Activated naive CD8-positive, alpha-beta T cell treated with anti-CD3 and anti-CD28 coated beads, Interleukin-2, amount 10 ng/mL, durations not matched to agents 7 days and 5 days (primary cell): ENCODE measurements around the gene ERG. TPM values are rescaled to one million over a fixed set of nuclear protein-coding genes. Genes with fewer than 3 reads are reported as not detected.

Experiments used
- ATAC-seq: fragments of 150-1000 bp; cut with Tn5 transposase; one replicate; pipeline ENCODE4 v1.10.0; 2021; ENCODE audit warnings: low read depth, moderate library complexity
- POLR2A ChIA-PET: fragments of 350-600 bp; sonication (Branson Sonifier 250); formaldehyde crosslinking; loops from one replicate; lab custom pipeline; 2021; ENCODE audit warnings: antibody characterized with exemption; lab: Charles Lee
- DNase-seq: peaks from one replicate; pipeline ENCODE4 v3.0.0; 2021
- H3K27ac Mint-ChIP-seq: one replicate; pipeline ENCODE4 v1.8.0; 2022; ENCODE audit warnings: mild to moderate bottlenecking, mixed read lengths
- H3K27me3 Mint-ChIP-seq: one replicate; pipeline ENCODE4 v1.8.0; 2022; ENCODE audit warnings: mild to moderate bottlenecking, moderate library complexity, mixed read lengths
- H3K36me3 Mint-ChIP-seq: one replicate; pipeline ENCODE4 v1.8.0; 2021; ENCODE audit warnings: mild to moderate bottlenecking, mixed read lengths
- H3K4me1 Mint-ChIP-seq: one replicate; pipeline ENCODE4 v1.8.0; 2021; ENCODE audit warnings: mixed read lengths
- H3K4me3 Mint-ChIP-seq: one replicate; pipeline ENCODE4 v1.8.0; 2022; ENCODE audit warnings: mild to moderate bottlenecking, moderate library complexity, mixed read lengths
- H3K9me3 Mint-ChIP-seq: one replicate; pipeline ENCODE4 v1.8.0; 2021; ENCODE audit warnings: mixed read lengths
- total RNA-seq, 2 experiments: library from RNA; stranded (reverse); gene quantifications; one replicate each; pipeline ENCODE4 v1.2.3, GENCODE V29; 2021

The ERG gene, protein sequence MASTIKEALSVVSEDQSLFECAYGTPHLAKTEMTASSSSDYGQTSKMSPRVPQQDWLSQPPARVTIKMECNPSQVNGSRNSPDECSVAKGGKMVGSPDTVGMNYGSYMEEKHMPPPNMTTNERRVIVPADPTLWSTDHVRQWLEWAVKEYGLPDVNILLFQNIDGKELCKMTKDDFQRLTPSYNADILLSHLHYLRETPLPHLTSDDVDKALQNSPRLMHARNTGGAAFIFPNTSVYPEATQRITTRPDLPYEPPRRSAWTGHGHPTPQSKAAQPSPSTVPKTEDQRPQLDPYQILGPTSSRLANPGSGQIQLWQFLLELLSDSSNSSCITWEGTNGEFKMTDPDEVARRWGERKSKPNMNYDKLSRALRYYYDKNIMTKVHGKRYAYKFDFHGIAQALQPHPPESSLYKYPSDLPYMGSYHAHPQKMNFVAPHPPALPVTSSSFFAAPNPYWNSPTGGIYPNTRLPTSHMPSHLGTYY
- total RNA-seq = not detected

DNA sequence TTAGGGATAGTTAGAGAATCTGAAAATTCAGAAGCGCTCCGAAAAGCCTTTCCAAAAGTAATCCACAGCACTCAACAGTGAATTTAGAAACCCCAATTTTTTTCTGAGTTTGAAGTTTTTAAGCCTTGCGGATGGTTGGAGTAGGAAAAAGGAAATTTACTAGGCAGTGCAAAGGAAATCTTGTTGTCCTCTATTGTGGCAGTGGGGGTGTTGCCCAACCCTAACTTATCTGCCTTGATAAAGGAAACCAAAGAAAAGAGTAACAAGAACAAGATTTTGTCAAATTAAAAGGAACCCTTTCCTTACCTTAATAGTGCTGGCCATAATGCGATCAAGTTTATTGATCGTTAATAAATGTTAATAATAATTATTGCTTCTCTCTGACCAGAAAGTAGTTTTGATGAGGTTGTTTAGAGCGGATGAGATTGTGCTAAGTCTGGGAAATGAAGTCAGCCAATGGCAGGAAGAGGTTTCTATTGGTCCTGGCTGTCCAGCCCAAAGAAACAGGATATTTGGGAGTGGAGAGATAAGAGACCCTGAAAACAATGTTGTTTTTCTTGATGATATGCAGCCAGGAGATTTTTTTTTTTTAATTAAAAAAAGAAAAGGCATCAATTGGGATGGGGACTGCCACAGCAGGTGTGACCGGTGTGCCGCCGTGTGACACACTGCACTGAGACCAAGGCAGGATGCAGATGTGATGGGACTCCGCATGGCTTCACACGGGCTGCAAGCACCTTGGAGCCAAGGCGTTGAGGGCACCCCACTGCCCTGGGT lies at the start of gene ERG:
Gene ERG (minus strand): TSS at position 421 of the 777 bp plus-strand sequence. CDS start 97 bp downstream, at position 324.
- DNase-seq = no peak
- no peak for ATAC-seq
- Mint-ChIP-seq H3K36me3 (peaks cover 2% of the 10 kb centered on the region), H3K4me3 (no peak within 1 kb of the TSS), H3K9me3 (no peaks in the 10 kb centered on the region), H3K4me1 (no peaks in the 10 kb centered on the region), H3K27ac (no peak within 1 kb of the TSS), H3K27me3 (peaks cover 75% of the 10 kb centered on the region)
- POLR2A ChIA-PET = no interaction called here

DNA sequence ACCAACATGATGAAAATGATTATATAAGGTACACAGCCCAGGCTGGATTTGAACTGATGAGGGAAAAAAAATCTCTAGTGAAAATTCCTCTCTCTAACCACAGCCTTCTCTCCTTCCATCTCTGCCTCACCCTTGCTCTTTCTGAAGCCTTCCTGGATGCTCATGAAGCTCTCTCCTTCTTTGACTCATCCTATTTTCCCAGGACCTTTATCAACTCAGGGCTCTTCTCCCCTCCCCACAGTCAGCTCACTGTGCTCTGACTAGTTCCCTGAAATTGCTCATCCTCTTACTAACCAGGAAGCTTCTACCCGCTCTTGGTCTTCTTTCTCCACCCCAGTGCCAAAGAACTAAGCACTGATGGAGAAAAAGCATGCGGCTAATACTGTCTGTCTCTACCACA lies 46.4 kb upstream of the ERG start:
- POLR2A ChIA-PET = no interaction called here

DNA sequence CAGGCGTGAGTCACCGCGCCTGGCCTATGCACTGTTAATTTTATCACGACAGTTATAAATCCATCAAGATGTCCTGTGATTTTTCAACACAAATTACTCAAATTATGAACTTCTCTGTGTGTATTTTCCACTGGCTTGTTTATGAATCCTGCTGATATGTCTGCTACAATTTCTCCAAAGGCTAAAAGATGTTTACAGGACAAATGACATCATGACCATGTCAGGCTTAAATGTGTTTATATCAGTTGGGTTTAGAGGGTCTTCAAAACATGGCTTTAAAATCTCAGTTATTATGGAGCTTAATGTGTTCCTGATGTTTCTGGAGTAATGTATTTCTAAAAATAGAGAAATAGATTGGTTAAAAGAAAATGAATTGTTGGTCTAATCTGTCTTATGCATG lies 44.0 kb upstream of the ERG start:
- no peaks in the 10 kb centered on the region for H3K36me3 Mint-ChIP-seq
- H3K4me1 Mint-ChIP-seq = no peaks in the 10 kb centered on the region
- ATAC-seq (no peak), DNase-seq (no peak)
- H3K4me3 Mint-ChIP-seq = no peak overlapping the region
- no peaks in the 10 kb centered on the region for H3K9me3 Mint-ChIP-seq
- H3K27me3 Mint-ChIP-seq = no peaks in the 10 kb centered on the region
- POLR2A ChIA-PET = no interaction called here
- no peak overlapping the region for H3K27ac Mint-ChIP-seq

More for the DNA sequence above, 46.4 kb upstream of the ERG start:
- Mint-ChIP-seq H3K27me3 (no peaks in the 10 kb centered on the region), H3K36me3 (no peaks in the 10 kb centered on the region), H3K4me3 (no peak overlapping the region), H3K4me1 (no peaks in the 10 kb centered on the region), H3K9me3 (no peaks in the 10 kb centered on the region), H3K27ac (no peak overlapping the region)
- ATAC-seq (no peak), DNase-seq (no peak)

DNA sequence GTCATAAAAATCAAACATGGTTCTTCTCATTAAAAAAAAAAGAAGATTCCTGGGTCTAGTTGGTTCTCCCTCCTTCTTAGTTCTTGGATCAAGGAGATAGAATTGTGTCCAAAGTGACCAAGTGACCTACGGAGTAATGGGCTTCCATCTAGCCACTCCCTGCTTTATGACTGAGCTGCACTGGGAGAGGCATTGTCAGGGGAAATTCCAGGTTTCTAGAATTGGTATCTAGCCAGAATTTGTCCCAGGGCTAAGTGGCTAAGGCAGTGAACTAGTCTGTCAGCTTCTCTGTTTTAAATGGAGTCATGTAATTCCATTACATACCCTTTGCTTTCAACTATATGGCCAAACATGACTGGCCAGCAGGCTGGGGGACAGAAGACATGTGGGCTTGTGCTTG lies 40.1 kb upstream of the ERG start:
- no peak overlapping the region for H3K4me3 Mint-ChIP-seq
- no peak for ATAC-seq
- POLR2A ChIA-PET = no interaction called here
- peaks cover 8% of the 10 kb centered on the region for H3K27me3 Mint-ChIP-seq
- no peak for DNase-seq
- H3K9me3 Mint-ChIP-seq = no peaks in the 10 kb centered on the region
- H3K36me3 Mint-ChIP-seq = no peaks in the 10 kb centered on the region
- H3K27ac Mint-ChIP-seq = no peak overlapping the region
- H3K4me1 Mint-ChIP-seq = no peaks in the 10 kb centered on the region

DNA sequence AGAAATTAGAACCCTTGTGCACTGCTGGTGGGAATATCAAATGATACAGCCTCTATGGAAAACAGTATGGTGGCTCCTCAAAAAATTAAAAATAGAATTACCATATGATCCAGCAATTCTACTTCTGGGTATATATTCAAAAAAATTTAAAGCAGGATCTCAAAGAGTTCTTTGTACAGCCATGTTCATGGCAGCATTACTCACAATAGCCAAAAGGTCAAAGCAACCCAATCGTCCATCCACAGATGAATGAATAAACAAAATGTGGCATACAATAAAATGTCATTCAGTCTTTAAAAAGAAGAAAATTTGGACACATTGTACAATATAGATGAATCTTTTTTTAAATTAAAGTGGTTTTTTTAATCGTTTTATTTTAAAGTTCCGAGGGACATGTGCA lies 36.3 kb upstream of the ERG start:
- Mint-ChIP-seq H3K27me3 (peaks cover 8% of the 10 kb centered on the region), H3K9me3 (no peaks in the 10 kb centered on the region), H3K27ac (no peak overlapping the region), H3K4me1 (no peaks in the 10 kb centered on the region), H3K4me3 (no peak overlapping the region), H3K36me3 (no peaks in the 10 kb centered on the region)
- ATAC-seq (no peak), DNase-seq (no peak)
- POLR2A ChIA-PET = no interaction called here

DNA sequence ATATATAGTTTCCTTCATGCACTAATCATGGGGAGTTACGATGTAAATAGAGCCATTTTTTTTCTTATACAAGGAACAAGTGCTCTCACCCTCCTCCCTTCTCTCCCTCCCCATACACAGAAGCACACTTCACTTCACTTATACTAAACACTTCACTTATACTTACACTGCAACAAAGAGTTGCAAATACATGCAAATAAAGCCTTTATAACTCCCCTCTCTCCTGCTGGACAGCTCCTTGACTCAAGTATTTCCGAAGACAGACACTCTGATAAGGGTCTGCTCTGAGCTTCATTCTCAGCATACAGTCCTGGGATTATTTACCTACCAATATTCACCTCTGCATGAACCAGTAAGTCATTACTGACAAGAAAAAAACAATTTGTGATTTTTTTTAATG lies 35.6 kb upstream of the ERG start:
- ATAC-seq = no peak
- Mint-ChIP-seq H3K9me3 (no peaks in the 10 kb centered on the region), H3K4me3 (no peak overlapping the region), H3K36me3 (no peaks in the 10 kb centered on the region), H3K4me1 (no peaks in the 10 kb centered on the region), H3K27me3 (peaks cover 8% of the 10 kb centered on the region), H3K27ac (no peak overlapping the region)
- POLR2A ChIA-PET = no interaction called here
- no peak for DNase-seq

DNA sequence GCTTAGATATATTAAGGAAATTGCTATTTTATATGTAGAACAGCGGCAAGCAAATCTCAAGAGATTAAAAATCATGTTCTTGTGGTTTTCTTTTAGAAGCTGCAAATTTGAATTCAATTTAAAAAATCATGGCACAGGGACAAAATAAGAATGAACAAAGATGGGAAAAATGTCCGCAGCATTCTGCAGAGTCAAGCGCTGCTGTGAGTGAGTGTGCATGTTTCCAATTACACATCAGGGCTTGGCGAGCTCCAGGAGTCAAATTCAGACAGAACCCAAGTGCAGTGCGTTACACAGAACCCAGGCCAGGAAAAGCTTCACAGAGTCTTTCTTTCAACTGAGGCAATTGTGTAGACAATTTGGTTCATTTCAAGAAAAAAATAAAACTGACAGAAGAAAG lies 33.3 kb upstream of the ERG start:
- no peaks in the 10 kb centered on the region for H3K9me3 Mint-ChIP-seq
- no peak overlapping the region for H3K27ac Mint-ChIP-seq
- DNase-seq = no peak
- peaks cover 6% of the 10 kb centered on the region for H3K27me3 Mint-ChIP-seq
- no peaks in the 10 kb centered on the region for H3K4me1 Mint-ChIP-seq
- ATAC-seq = no peak
- no peaks in the 10 kb centered on the region for H3K36me3 Mint-ChIP-seq
- POLR2A ChIA-PET = no interaction called here
- no peak overlapping the region for H3K4me3 Mint-ChIP-seq

DNA sequence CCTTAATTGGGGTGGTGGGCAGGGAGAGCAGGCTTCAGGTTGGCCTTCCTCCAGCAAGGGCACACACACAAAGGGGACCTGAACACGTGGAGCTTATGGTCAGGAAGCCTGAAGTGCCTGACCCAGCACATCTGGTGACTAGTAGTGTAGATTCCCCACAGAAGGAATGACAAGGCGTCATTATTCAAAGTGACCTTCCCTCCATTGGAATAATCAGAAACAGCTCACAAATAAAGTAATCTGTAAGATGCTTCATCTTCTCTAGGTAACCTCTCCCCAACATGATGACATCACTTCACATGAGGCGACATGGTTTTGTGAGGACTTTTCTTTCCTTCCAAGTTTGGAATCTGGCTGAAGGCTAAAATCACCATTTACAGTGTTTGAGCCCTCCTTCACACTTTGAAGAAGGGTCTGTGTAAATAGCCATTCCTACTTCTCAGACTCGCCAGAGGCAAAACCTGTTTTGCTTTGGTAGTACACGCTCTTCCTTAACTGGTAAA lies 32.8 kb upstream of the ERG start:
- Mint-ChIP-seq H3K36me3 (no peaks in the 10 kb centered on the region), H3K27me3 (peaks cover 6% of the 10 kb centered on the region), H3K4me1 (no peaks in the 10 kb centered on the region), H3K4me3 (no peak overlapping the region), H3K27ac (no peak overlapping the region), H3K9me3 (no peaks in the 10 kb centered on the region)
- POLR2A ChIA-PET = no interaction called here
- DNase-seq (no peak), ATAC-seq (no peak)

DNA sequence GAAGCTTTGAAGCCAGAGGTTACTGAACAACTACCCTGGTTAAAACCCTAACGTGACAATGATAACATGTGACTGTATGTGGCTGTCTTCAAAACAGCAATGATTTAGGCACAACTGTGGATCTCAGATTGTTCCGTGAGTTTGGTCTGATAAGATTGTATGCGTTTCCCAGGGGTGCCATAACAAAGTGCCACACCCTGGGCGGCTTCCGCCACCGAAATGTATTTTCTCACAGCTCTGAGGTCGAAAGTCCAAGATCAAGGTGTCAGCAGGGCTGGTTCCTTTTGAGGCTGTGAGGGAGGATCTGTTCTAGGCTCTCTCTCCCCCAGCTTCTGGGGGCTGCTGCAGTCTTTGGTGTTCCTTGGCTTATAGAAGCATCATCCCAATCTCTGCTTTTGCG lies 29.5 kb upstream of the ERG start:
- H3K9me3 Mint-ChIP-seq = no peaks in the 10 kb centered on the region
- no peak overlapping the region for H3K4me3 Mint-ChIP-seq
- no peak for ATAC-seq
- no peaks in the 10 kb centered on the region for H3K4me1 Mint-ChIP-seq
- H3K27ac Mint-ChIP-seq = no peak overlapping the region
- H3K27me3 Mint-ChIP-seq = peaks cover 4% of the 10 kb centered on the region
- DNase-seq = no peak
- H3K36me3 Mint-ChIP-seq = no peaks in the 10 kb centered on the region
- POLR2A ChIA-PET = no interaction called here

DNA sequence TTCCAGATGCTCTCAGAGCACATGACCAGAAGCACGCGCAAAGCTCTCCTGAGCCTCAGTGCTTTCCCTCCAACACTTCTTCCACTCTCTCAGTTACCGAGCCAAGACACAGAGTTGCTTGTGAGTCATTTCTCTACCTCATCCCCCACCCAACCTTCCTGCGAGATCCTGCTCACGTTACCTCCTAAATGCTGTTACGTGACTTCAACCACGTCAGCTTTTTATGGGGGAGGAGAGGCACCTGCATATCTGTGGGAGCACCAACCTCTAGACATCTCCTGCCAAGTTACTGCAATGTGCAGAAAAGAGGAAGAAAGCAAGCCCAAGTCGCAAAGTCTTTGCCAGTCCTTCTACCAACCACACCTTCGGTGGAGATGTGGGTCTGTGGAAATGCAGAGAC lies 27.2 kb upstream of the ERG start:
- Mint-ChIP-seq H3K27ac (no peak overlapping the region), H3K9me3 (no peaks in the 10 kb centered on the region), H3K4me1 (no peaks in the 10 kb centered on the region), H3K27me3 (peaks cover 4% of the 10 kb centered on the region), H3K4me3 (no peak overlapping the region), H3K36me3 (no peaks in the 10 kb centered on the region)
- no peak for DNase-seq
- POLR2A ChIA-PET = no interaction called here
- no peak for ATAC-seq

DNA sequence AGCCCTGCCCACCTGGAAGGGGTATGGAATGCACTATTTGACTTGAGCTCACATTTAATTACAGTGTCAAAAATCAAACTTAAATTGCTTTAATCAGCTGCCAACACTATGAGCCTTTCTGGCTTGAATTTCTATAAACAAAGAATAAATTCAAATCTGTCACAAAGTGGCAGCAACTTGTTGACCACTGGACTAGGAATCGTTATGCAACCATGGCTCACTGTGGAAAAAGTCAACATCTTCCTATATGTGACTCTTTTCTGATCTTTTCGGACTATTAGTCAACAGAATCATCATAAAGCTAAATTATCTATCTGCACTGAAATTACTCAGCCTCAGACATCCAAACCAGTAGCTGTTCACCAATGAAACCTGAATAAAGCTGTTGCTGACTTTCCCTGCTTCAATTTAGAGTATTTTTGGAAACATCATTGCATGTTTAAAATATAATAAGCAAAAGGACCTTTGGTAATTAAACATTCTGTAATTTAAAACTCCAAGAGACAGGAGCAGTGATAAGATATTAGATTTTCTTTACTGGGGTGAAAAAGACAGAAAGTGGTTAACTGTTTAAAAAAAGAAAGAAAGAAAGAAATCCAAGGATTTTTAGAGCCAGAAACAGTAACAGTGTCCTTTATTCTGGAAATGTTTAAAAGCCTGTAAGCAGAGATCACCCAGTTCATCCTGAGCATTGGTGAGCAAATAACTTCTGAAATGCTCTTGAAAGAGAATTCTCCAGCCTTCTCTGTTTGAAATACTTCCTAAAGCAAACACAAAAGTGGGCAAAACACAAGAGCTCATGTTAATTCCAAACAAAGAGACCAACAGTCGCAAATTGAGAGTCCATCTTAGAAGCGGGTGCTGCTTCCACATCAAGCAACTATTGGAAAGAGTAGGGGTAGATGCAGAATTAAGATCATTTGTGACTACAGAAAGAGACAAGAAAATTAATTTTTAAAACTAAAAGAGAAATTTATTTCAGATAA lies 26.2 kb upstream of the ERG start:
- POLR2A ChIA-PET = no interaction called here
- no peak overlapping the region for H3K4me3 Mint-ChIP-seq
- no peaks in the 10 kb centered on the region for H3K9me3 Mint-ChIP-seq
- no peak for ATAC-seq
- DNase-seq = no peak
- no peaks in the 10 kb centered on the region for H3K36me3 Mint-ChIP-seq
- no peaks in the 10 kb centered on the region for H3K4me1 Mint-ChIP-seq
- H3K27ac Mint-ChIP-seq = no peak overlapping the region
- peaks cover 7% of the 10 kb centered on the region for H3K27me3 Mint-ChIP-seq

DNA sequence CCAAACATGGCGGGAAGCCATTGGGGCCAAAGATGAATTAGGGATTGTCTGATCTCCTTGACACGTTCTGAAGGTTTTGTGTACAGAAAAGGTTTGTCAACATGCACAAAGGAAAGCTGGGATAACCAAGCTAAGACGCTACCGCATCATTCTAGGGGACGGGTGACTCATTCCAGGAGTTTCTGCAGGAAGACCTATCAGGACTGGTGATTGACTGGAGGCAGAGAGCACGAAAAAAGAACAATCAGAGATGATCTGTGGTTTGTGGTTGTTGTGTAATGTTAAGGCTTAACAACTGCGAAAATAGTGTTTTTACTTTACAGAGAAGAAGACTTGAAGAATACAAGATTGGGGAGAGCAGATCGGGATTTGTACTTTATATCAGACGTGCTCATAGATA lies 22.2 kb upstream of the ERG start:
- H3K4me3 Mint-ChIP-seq = no peak overlapping the region
- H3K4me1 Mint-ChIP-seq = no peaks in the 10 kb centered on the region
- no peaks in the 10 kb centered on the region for H3K36me3 Mint-ChIP-seq
- peaks cover 31% of the 10 kb centered on the region for H3K27me3 Mint-ChIP-seq
- H3K9me3 Mint-ChIP-seq = no peaks in the 10 kb centered on the region
- no peak for ATAC-seq
- POLR2A ChIA-PET = no interaction called here
- no peak overlapping the region for H3K27ac Mint-ChIP-seq
- DNase-seq = no peak

DNA sequence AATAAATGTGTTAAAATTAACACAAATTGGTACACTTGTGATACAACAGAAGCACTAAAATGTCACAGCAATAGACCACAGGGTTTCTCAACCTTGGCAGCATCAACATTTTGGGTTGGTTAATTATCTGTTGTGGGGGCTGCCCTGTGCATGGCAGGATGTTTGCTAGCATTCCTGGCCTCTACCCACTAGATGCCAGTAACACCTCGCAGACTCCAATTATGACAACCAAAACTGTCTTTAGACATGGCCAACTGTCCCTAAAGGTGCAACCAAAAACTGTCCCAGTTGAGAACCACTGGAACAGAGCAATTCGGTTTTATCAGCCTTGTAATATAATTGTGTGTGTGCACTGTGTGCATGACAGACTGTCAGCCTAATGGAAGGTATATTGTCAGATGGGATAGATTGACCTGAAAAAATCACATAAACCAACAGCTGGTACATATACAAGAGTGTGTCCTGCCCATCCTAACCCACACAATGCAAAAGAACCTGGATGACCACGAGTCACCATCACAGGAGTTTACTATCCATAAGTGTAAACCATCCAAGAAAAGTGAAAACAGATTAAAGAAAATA lies 13.5 kb upstream of the ERG start:
- no peak for DNase-seq
- peaks cover 2% of the 10 kb centered on the region for H3K4me1 Mint-ChIP-seq

More for the DNA sequence above, 13.5 kb upstream of the ERG start:
- POLR2A ChIA-PET = no interaction called here
- H3K4me3 Mint-ChIP-seq = no peak overlapping the region
- no peak overlapping the region for H3K27ac Mint-ChIP-seq
- H3K36me3 Mint-ChIP-seq = no peaks in the 10 kb centered on the region
- no peak for ATAC-seq
- no peaks in the 10 kb centered on the region for H3K9me3 Mint-ChIP-seq
- H3K27me3 Mint-ChIP-seq = peaks cover 28% of the 10 kb centered on the region
